ENCODE results near the gene CCL26. TPM values are rescaled to one million over a fixed set of nuclear protein-coding genes. Genes with fewer than 3 reads are reported as not detected.

The CCL26 gene, protein sequence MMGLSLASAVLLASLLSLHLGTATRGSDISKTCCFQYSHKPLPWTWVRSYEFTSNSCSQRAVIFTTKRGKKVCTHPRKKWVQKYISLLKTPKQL
- total RNA-seq (2022; extraction: Qiagen RNA extraction; ENCODE audit: low read depth), result 7.6 to 14.5 TPM (median 8.5 TPM) in 5 replicates

DNA sequence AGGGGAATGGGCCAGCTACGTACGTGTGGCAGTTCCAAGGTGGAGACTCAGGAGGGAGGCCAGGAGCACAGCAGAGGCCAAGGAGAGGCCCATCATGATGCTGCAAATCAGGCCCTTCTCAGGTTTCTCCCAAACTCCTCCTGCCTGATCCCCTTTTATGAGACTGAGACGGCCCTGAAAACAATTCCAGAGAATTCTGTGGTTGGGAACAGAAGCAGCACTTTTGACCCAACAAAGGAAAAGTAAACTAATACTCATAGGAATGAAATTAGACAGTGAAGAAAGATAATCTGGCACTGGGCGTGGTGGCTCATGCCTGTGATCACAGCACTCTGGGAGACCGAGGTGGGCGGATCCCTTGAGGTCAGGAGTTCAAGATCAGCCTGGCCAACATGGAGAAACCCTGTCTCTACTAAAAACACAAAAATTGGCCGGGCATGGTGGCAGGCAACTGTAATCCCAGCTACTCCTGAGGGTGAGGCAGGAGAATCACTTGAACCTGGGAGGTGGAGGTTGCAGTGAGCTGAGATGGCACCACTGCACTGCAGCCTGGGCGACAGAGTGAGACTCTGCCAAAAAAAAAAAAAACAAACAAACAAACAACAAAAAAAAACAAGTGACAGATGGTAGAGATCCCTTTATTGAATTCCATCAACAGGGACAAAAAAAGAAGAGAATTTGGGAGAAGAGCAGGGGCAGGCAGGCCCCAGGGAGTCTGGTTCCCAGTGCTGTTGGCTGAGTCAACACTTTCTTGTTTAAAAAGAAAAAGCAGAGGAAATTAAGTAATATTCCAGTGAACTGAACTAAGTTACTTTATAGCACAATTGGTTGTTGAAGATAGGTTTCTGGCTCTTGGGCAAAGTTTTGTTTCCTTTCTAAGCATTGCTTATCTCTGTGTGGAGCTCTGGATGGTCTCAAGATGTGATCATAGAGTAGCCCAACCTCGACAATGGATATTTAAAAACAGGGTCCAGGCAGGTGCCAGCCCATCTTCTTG lies at the start of gene CCL26:
Gene CCL26, minus strand, starts transcription at position 131 of the 997 bp plus-strand sequence. Its CDS starts 35 bp downstream, at position 96.

DNA sequence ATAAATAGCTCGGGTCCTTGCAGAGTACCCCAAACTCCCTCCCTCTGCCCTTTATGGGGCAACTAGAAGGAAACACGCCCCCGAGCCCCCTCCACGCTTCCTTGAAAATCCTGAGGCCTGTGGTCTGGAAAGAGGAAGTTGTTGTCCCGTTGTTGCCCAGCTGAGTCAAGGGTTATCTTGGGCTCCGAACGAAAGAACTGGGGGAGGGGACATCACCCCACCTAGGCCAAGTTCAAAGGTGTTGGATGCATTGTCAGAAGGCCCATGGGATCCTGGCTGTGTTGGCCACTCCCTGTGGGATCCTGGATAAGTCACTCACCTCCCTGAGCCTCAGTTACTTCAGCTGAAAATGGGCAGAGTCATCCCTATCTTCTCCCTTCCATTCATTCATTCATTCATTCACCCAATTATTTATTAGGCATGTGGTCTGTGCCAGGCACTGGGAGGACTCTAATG lies 41.8 kb upstream of the CCL26 start, which contains the start of gene CCL24:
Gene CCL24, minus strand, starts transcription at position 26 of the 456 bp plus-strand sequence. CDS start 91 bp downstream, outside the sequence.

DNA sequence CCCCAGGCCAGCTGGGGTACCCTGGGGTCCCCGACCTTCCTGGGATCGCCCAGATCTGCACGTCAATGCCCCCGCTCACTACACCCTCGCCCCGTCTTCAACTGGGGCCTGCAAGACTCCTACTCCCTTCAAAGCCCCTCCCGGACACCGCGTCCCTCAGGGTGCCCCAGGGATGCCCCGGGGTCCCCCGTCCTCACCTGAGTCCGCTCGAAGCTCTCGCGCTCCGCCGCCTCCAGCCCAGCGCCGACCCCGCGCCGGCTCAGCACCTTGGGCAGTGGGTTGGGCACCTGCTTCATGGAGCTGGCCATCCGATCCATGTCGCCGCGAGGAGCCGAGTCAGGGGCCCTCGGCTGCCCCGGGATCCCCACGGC lies 33.4 kb downstream of the CCL26 start, which contains the start of gene HIP1:
Gene HIP1, minus strand, starts transcription at position 338 of the 371 bp plus-strand sequence. Its CDS starts 21 bp downstream, at position 317.

Other genes starting within 250 kb of the CCL26 start
- 14.9 to 18.6 TPM (median 17.6 TPM) in 5 replicates for gene HIP1, start 33.3 kb downstream of the CCL26 start, total RNA-seq (2022; extraction: Qiagen RNA extraction; ENCODE audit: low read depth)
- gene CCL24, start 41.6 kb upstream of the CCL26 start, total RNA-seq (2022; extraction: Qiagen RNA extraction; ENCODE audit: low read depth), result not detected in 5 replicates
- 76.1 to 96.8 TPM (median 88.8 TPM) in 5 replicates for gene RHBDD2, start 106.8 kb upstream of the CCL26 start, total RNA-seq (2022; extraction: Qiagen RNA extraction; ENCODE audit: low read depth)
- gene POR, start 142.9 kb upstream of the CCL26 start, total RNA-seq (2022; extraction: Qiagen RNA extraction; ENCODE audit: low read depth), result 119 to 162 TPM (median 158 TPM) in 5 replicates
- 33.0 to 44.3 TPM (median 42.8 TPM) in 5 replicates for gene TMEM120A, start 222.4 kb upstream of the CCL26 start, total RNA-seq (2022; extraction: Qiagen RNA extraction; ENCODE audit: low read depth)